ENCODE results near the gene RIOX2.

RIOX2 gene

DNA sequence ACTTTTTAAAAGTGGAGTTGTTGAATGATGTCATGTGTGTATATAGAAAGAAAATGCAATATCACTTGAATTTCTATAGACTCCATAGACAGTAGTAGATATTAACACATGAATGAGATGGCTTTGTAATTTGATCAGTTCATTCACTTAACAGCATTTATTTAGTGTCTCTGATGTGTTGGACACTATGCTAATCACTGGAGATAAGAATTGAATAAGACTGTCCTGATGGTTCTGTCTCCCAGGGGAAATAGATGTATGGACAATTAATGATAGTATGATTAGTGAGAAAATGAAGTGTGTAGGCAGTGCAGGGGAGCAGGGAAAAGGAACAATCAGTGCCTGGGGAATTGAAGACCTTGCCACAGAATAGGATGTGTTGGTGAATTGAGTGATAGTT is 72.9 kb downstream of the RIOX2 start:
- peaks cover 17% of the 10 kb centered on the region for H3K4me1 ChIP-seq (ENCODE audit: control insufficient read depth, insufficient read depth, low read length)
- H3K36me3 ChIP-seq (ENCODE audit: control insufficient read depth, insufficient read depth, low read length), result no peaks in the 10 kb centered on the region
- H3K9ac ChIP-seq (ENCODE audit: low read depth, low read length), result no peak overlapping the region
- H3K27me3 ChIP-seq (ENCODE audit: control insufficient read depth, insufficient read depth, low read length), result no peaks in the 10 kb centered on the region
- no peak overlapping the region for H3K4me3 ChIP-seq (ENCODE audit: low read depth, low read length)
- no peaks in the 10 kb centered on the region for H3K9me3 ChIP-seq (ENCODE audit: control insufficient read depth, insufficient read depth, low read length)

DNA sequence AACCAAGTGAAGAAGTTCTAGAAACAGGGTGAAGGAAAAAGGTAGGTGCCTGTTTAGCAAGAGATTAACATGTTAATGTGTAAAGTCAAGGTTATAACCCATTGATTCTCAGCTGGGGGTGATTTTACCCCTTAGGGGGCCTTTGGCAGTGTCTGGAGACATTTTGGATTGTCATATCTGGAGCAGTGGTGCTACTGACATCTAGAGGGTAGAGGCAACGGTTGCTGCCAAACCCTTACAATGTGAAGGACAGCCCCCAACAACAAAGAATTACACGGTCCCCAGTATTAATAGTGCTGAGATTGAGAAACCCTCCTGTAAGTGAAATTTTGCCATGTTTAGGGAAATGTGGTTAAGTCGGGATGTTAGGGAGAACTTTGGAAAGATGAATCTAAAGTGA is 75.7 kb downstream of the RIOX2 start:
- Histone ChIP-seq H3K4me1 (ENCODE audit: control insufficient read depth, insufficient read depth, low read length) (peaks cover 20% of the 10 kb centered on the region), H3K9ac (ENCODE audit: low read depth, low read length) (no peak overlapping the region), H3K36me3 (ENCODE audit: control insufficient read depth, insufficient read depth, low read length) (no peaks in the 10 kb centered on the region), H3K4me3 (ENCODE audit: low read depth, low read length) (no peak overlapping the region), H3K27me3 (ENCODE audit: control insufficient read depth, insufficient read depth, low read length) (no peaks in the 10 kb centered on the region), H3K9me3 (ENCODE audit: control insufficient read depth, insufficient read depth, low read length) (no peaks in the 10 kb centered on the region)

DNA sequence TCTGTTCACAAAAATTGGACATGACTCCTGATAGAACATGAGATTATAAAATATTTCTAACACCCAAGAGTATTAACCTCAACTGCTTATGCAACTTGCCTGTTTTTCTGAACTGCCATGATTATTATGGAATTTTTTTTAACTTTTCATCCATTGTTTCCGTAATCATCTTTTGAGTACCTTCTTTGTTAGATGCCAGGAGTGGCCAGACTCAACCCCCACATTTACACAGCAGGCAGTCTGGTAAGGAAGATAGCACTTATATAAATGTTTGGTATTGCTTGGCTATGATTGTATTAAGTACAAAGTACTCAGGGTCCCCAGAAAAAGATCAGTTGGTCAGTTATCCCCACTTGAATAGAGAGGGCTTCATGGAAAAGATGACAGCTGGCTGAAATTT is 76.1 kb downstream of the RIOX2 start:
- H3K9me3 ChIP-seq (ENCODE audit: control insufficient read depth, insufficient read depth, low read length), result no peaks in the 10 kb centered on the region
- no peaks in the 10 kb centered on the region for H3K36me3 ChIP-seq (ENCODE audit: control insufficient read depth, insufficient read depth, low read length)
- no peak overlapping the region for H3K4me3 ChIP-seq (ENCODE audit: low read depth, low read length)
- peaks cover 20% of the 10 kb centered on the region for H3K4me1 ChIP-seq (ENCODE audit: control insufficient read depth, insufficient read depth, low read length)
- no peaks in the 10 kb centered on the region for H3K27me3 ChIP-seq (ENCODE audit: control insufficient read depth, insufficient read depth, low read length)
- no peak overlapping the region for H3K9ac ChIP-seq (ENCODE audit: low read depth, low read length)

DNA sequence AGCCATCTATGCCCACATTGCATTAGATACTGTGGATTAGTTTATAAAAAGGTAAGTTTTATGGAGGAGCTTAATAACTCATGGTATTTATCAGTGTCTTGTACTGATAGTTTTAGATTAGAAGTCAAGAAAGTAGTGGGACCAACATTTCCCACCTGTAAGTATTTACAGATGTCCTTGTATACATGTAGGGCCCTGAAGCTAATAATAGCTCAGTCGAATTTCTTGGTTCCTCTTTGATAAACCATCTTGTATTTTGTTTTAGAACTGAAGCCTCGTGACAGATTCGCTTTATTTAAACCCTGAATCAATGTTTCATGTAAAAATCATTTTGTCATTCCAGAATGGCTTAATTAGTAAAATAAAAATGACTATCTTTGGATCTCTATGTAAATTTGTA is 77.0 kb downstream of the RIOX2 start:
- Histone ChIP-seq H3K4me1 (ENCODE audit: control insufficient read depth, insufficient read depth, low read length) (peaks cover 20% of the 10 kb centered on the region), H3K9me3 (ENCODE audit: control insufficient read depth, insufficient read depth, low read length) (no peaks in the 10 kb centered on the region), H3K36me3 (ENCODE audit: control insufficient read depth, insufficient read depth, low read length) (no peaks in the 10 kb centered on the region), H3K9ac (ENCODE audit: low read depth, low read length) (no peak overlapping the region), H3K4me3 (ENCODE audit: low read depth, low read length) (no peak overlapping the region), H3K27me3 (ENCODE audit: control insufficient read depth, insufficient read depth, low read length) (no peaks in the 10 kb centered on the region)

DNA sequence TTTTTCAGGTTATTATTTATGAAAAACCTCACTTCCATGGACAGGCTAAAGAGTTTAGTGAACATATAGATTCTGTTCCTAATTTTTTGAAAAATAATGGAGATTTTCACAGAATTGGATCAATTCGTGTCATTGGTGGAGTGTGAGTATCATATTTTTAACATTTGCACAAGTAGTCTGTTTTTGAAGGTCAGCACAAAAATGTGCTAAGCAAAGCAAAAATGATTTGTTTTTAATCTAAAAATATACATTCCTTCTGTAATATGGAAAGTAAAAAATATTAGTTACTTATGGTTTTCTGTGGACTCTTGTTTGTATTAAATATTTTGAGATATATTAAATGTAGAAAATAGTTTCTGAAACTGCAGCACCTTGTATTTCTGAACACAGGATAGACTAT is 79.4 kb downstream of the RIOX2 start:
- Histone ChIP-seq H3K27me3 (ENCODE audit: control insufficient read depth, insufficient read depth, low read length) (no peaks in the 10 kb centered on the region), H3K36me3 (ENCODE audit: control insufficient read depth, insufficient read depth, low read length) (no peaks in the 10 kb centered on the region), H3K4me3 (ENCODE audit: low read depth, low read length) (no peak overlapping the region), H3K4me1 (ENCODE audit: control insufficient read depth, insufficient read depth, low read length) (peaks cover 20% of the 10 kb centered on the region), H3K9ac (ENCODE audit: low read depth, low read length) (no peak overlapping the region), H3K9me3 (ENCODE audit: control insufficient read depth, insufficient read depth, low read length) (no peaks in the 10 kb centered on the region)

All from iPS-15b (cell line).